Stimulated activated CD8-positive, alpha-beta memory T cell treated with anti-CD3 and anti-CD28 coated beads, Interleukin-4, amount 100 ng/mL, for 4 hours (primary cell): Measurements from ENCODE around the gene GOLGA7B.

Experiments used
- DNase-seq, 2 donors: peaks; one replicate each; pipeline ENCODE4 v3.0.0-alpha.2; 2020; ENCODE audit warnings: low read depth in 2 of 2, low spot score in 1 of 2

The GOLGA7B gene

GRCh38 chr10:97920865-97921264 is 71.2 kb downstream of the GOLGA7B start:
- no peak for DNase-seq
